LNCaP clone FGC (cell line): ENCODE results near the gene LIFR.

ENCODE experiments used
- DNase-seq: peaks from one replicate; pipeline ENCODE4 v3.0.0-alpha.2; 2011; ENCODE audit warnings: low read depth
- H3K4me3 ChIP-seq: 2 replicates; pipeline ENCODE4 v1.5.1; 2011; ENCODE audit warnings: mild to moderate bottlenecking, low read depth, low read length, control low read depth
- CTCF ChIP-seq: IDR thresholded peaks from 2 replicates; pipeline ENCODE4 v1.5.1; 2012; ENCODE audit warnings: mild to moderate bottlenecking; ENCODE audit not compliant: control insufficient read depth, insufficient read depth; ENCODE audit errors: extremely low read depth

The LIFR gene

GRCh38 chr5:38548064-38548759 lies 8.2 kb downstream of the LIFR start:
- DNase-seq = no peak
- H3K4me3 ChIP-seq = no peak overlapping the region
- TF ChIP-seq CTCF = no peak

- H3K4me3 ChIP-seq = no peak overlapping the region
- TF ChIP-seq CTCF = no peak
- DNase-seq = no peak
These were observed 9.2 kb downstream of the LIFR start for GRCh38 chr5:38547257-38547656.

- no peak for DNase-seq
These were observed 9.7 kb downstream of the LIFR start for GRCh38 chr5:38546691-38547146.

GRCh38 chr5:38543886-38544285 lies 12.6 kb downstream of the LIFR start:
- DNase-seq = no peak
- no peak for TF ChIP-seq CTCF
- H3K4me3 ChIP-seq = no peak overlapping the region

More at GRCh38 chr5:38546691-38547146, 9.7 kb downstream of the LIFR start:
- no peak overlapping the region for H3K4me3 ChIP-seq
- no peak for TF ChIP-seq CTCF

- no peak for TF ChIP-seq CTCF
- H3K4me3 ChIP-seq = no peak overlapping the region
- DNase-seq = no peak
These were observed 13.4 kb downstream of the LIFR start for GRCh38 chr5:38543074-38543473.

- no peak for DNase-seq
- TF ChIP-seq CTCF = no peak
- H3K4me3 ChIP-seq = no peak overlapping the region
These were observed 15.2 kb downstream of the LIFR start for GRCh38 chr5:38541174-38541725.

GRCh38 chr5:38540314-38540713 lies 16.1 kb downstream of the LIFR start:
- no peak for TF ChIP-seq CTCF
- DNase-seq = no peak
- H3K4me3 ChIP-seq = no peak overlapping the region
